Measurements from ENCODE around the gene TRMO. TPM values are rescaled to one million over a fixed set of nuclear protein-coding genes. Genes with fewer than 3 reads are reported as not detected.

The TRMO gene
- total and polyA plus RNA-seq, 2 of the 8 experiments (the other 6 are each of a cell fraction or from before 2014, with no cell fraction given) = 4.6 to 5.6 TPM

GRCh38 chr9:97940741-97941140 is 18.4 kb upstream of the TRMO start:
- CTCF ChIA-PET (ENCODE audit: partially characterized antibody) = no interaction called here
- Histone ChIP-seq H3K9ac (replicated peaks in 1 of 4; ENCODE audit: extremely low read depth in 1 of 4, low read depth in 3 of 4, low read length in 3 of 4) (no peak overlapping the region), H2AFZ (ENCODE audit: low read length) (no peak overlapping the region), H3K79me1 (ENCODE audit: low read depth, low read length) (no peaks in the 10 kb centered on the region), H3K4ac (replicated peaks; ENCODE audit: insufficient read length, low read depth, low read length) (no peak overlapping the region), H2BK15ac (ENCODE audit: low read length) (no peak overlapping the region), H3K4me3 (ENCODE audit: extremely low read depth in 1 of 4, insufficient read depth in 2 of 4, low read depth in 3 of 4, low read length in 4 of 4) (no peak overlapping the region), H3K56ac (replicated peaks; ENCODE audit: insufficient read length, low read depth, low read length) (no peak overlapping the region), H3K79me2 (ENCODE audit: control insufficient read depth in 1 of 2, insufficient read depth in 2 of 2, low read length in 2 of 2) (no peaks in the 10 kb centered on the region), H3K18ac (ENCODE audit: extremely low read depth, low read length) (no peak overlapping the region), H2BK120ac (replicated peaks; ENCODE audit: low read depth, low read length) (no peak overlapping the region), H3K9me3 (ENCODE audit: insufficient read depth in 2 of 2, low read depth in 1 of 2, low read length in 1 of 2) (no peaks in the 10 kb centered on the region), H4K5ac (ENCODE audit: insufficient read length, low read depth, low read length) (no peak overlapping the region), H3K4me1 (replicated peaks in 1 of 4; ENCODE audit: control insufficient read depth in 3 of 4, insufficient read depth in 4 of 4, low read length in 3 of 4) (no peaks in the 10 kb centered on the region), H3K36me3 (ENCODE audit: control insufficient read depth in 2 of 4, insufficient read depth in 4 of 4, low read length in 3 of 4) (no peaks in the 10 kb centered on the region), H4K20me1 (replicated peaks in 1 of 2; ENCODE audit: control insufficient read depth in 1 of 2, insufficient read depth in 2 of 2, low read length in 2 of 2) (no peaks in the 10 kb centered on the region), H3K23ac (ENCODE audit: insufficient read length) (no peak overlapping the region), H2AK5ac (ENCODE audit: low read depth, low read length) (no peak overlapping the region), H2BK12ac (ENCODE audit: low read depth, low read length) (no peak overlapping the region), H3K4me2 (ENCODE audit: insufficient read depth in 1 of 2, low read depth in 2 of 2, low read length in 2 of 2) (no peak overlapping the region), H2BK5ac (ENCODE audit: low read depth, low read length) (no peak overlapping the region), H3K14ac (ENCODE audit: insufficient read length) (no peak overlapping the region), H4K91ac (replicated peaks; ENCODE audit: insufficient read length, low read length) (no peak overlapping the region), H3K23me2 (ENCODE audit: low read depth, low read length) (no peaks in the 10 kb centered on the region), H2BK20ac (ENCODE audit: low read length) (no peak overlapping the region), H4K8ac (ENCODE audit: extremely low read depth, insufficient read depth, low read length) (no peak overlapping the region), H3K27me3 (replicated peaks in 1 of 4; ENCODE audit: control insufficient read depth in 3 of 4, extremely low read depth in 1 of 4, insufficient read depth in 3 of 4, low read length in 3 of 4) (peaks cover 0 to 25% (median 8%) of the 10 kb centered on the region in 4 experiments; a peak in 5 of 7 replicates), H3K27ac (ENCODE audit: low read depth, low read length) (no peak overlapping the region)
- POLR2A ChIA-PET (ENCODE audit: partially characterized antibody) = no interaction called here
- 76% methylated on average over 3 of the region's 3 CpGs; no CpG with 5 or more reads in 1 of the 2 experiments for WGBS, 2 experiments (ENCODE audit: extremely low coverage in 1 of 2, insufficient coverage in 1 of 2, insufficient read length in 1 of 2, insufficient replicate concordance in 2 of 2, low coverage in 1 of 2, low lambda C conversion rate in 2 of 2, missing lambda C conversion rate in 1 of 2)
- FAIRE-seq (no peak), DNase-seq (ENCODE audit: low read depth in 1 of 2, low spot score in 2 of 2) (no peak)
- TF ChIP-seq CTCF (IDR thresholded peaks at IDR 0.05; ENCODE audit: control extremely low read depth in 1 of 3, insufficient read depth in 1 of 3, low read depth in 1 of 3, low read length in 3 of 3) (no peak), BACH1 (IDR thresholded peaks at IDR 0.05; ENCODE audit: low read length) (no peak), SRF (IDR thresholded peaks at IDR 0.05; ENCODE audit: low read depth, low read length) (no peak), POLR2A (IDR thresholded peaks at IDR 0.05; ENCODE audit: control extremely low read depth in 1 of 2, low read depth in 2 of 2, low read length in 2 of 2) (no peak)

All from H1 (cell line).